ENCODE data around the gene MBD4. TPM values are rescaled to one million over a fixed set of nuclear protein-coding genes. Genes with fewer than 3 reads are reported as not detected.

Gene MBD4
- total RNA-seq, 2 experiments from 2014 or later: 46.3 to 74.6 TPM

DNA sequence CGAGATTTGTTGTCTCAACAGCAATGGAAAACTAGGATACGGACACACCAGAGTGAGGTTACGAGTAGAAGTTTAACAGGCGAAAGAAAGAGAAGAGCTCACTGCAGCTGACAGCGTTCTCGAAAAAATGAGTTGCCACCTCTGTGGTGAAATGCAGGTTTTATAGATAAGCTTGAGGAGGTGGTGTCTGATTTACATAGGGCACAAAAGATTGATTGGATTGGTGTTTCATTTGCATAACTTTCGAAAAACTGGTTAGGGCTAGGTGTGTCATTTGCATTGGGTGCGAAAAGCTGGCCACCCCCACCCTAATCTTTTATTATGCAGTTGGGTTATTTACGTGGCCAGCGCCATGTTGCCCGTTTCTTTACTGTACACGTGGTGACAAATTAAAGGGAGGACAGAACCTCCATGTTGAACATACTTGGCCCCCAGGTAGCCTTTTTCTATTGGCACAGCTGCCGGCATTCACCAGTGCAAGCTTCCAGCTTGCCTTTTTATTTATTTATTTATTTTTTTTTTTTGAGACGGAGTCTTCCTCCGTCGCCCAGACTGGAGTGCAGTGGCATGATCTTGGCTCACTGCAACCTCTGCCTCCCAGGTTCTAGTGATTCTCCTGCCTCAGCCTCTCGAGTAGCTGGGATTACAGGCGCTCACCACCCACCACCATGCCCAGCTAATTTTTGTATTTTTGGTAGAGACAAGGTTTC, 8.6 kb upstream of the MBD4 start:
- Histone ChIP-seq H3K4me1 (ENCODE audit: insufficient read depth, low read length, poor library complexity, severe bottlenecking) (no peaks in the 10 kb centered on the region), H3K79me2 (ENCODE audit: insufficient read depth, low read depth, low read length) (no peaks in the 10 kb centered on the region), H3K4me3 (ENCODE audit: low read depth, low read length, poor library complexity, severe bottlenecking) (no peak overlapping the region), H3K27ac (ENCODE audit: low read depth, low read length, poor library complexity, severe bottlenecking) (no peak overlapping the region), H3K4me2 (ENCODE audit: low read length) (no peak overlapping the region), H2AFZ (ENCODE audit: low read length) (no peak overlapping the region), H3K36me3 (ENCODE audit: insufficient read depth, low read length) (peaks cover 16% of the 10 kb centered on the region), H3K9me2 (ENCODE audit: insufficient read depth, low read length) (no peaks in the 10 kb centered on the region), H4K20me1 (ENCODE audit: insufficient read depth, low read length) (no peaks in the 10 kb centered on the region), H3K9me3 (ENCODE audit: low read length) (no peaks in the 10 kb centered on the region)
- no TSS peak for BruUV-seq (replicated peaks)
- DNase-seq (ENCODE audit: low spot score): no peak
- CTCF ChIA-PET (ENCODE audit: unreplicated experiment): no interaction called here
- intact Hi-C loops (cut with micrococcal nuclease; ENCODE audit: unreplicated experiment): loop anchor here (10.0 kb wide), 1 partner anchor 446 kb away; the partner anchor contains the start of gene TMCC1
- no peak for TF ChIP-seq EZH2phosphoT487 (IDR thresholded peaks at IDR 0.05; ENCODE audit: borderline replicate concordance, low read depth, low read length)
- TF ChIP-seq, protein P1, sequence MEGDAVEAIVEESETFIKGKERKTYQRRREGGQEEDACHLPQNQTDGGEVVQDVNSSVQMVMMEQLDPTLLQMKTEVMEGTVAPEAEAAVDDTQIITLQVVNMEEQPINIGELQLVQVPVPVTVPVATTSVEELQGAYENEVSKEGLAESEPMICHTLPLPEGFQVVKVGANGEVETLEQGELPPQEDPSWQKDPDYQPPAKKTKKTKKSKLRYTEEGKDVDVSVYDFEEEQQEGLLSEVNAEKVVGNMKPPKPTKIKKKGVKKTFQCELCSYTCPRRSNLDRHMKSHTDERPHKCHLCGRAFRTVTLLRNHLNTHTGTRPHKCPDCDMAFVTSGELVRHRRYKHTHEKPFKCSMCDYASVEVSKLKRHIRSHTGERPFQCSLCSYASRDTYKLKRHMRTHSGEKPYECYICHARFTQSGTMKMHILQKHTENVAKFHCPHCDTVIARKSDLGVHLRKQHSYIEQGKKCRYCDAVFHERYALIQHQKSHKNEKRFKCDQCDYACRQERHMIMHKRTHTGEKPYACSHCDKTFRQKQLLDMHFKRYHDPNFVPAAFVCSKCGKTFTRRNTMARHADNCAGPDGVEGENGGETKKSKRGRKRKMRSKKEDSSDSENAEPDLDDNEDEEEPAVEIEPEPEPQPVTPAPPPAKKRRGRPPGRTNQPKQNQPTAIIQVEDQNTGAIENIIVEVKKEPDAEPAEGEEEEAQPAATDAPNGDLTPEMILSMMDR (conservative IDR thresholded peaks at IDR 0.05; ENCODE audit: low read length): no peak
- POLR2A ChIA-PET: interaction anchor here (1.2 to 3.7 kb wide), 2 partner anchors 8 to 78 kb away, joined by 3 to 19 read pairs; partner anchors contain the start of genes IFT122 and MBD4

DNA sequence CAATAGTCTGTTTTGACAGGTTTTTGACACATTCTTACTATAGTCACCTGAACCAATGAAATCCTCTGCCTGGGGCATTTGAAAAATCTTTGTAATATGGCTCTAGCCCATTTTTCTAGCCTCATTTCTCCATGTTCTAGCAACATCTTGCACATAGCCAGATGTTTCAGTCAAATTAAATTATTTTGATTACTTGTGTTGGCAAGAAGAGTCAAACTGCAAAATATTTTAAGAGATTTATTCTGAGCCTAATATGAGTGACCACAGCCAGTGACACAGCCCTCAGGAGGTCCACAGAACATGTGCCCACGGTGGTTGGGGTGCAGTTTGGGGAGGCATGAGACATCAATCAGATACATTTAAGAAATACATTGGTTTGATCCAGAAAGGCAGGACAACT, 7.2 kb upstream of the MBD4 start:
- Histone ChIP-seq H3K9me2 (ENCODE audit: insufficient read depth, low read length) (no peaks in the 10 kb centered on the region), H3K4me3 (ENCODE audit: low read depth, low read length, poor library complexity, severe bottlenecking) (no peak overlapping the region), H3K79me2 (ENCODE audit: insufficient read depth, low read depth, low read length) (peaks cover 3% of the 10 kb centered on the region; the same call in 1 of the 2 replicates), H3K4me2 (ENCODE audit: low read length) (no peak overlapping the region), H4K20me1 (ENCODE audit: insufficient read depth, low read length) (no peaks in the 10 kb centered on the region), H3K9me3 (ENCODE audit: low read length) (no peaks in the 10 kb centered on the region), H3K27ac (ENCODE audit: low read depth, low read length, poor library complexity, severe bottlenecking) (no peak overlapping the region), H3K36me3 (ENCODE audit: insufficient read depth, low read length) (peaks cover 4% of the 10 kb centered on the region; the same call in 1 of the 2 replicates), H3K4me1 (ENCODE audit: insufficient read depth, low read length, poor library complexity, severe bottlenecking) (peaks cover 8% of the 10 kb centered on the region), H2AFZ (ENCODE audit: low read length) (no peak overlapping the region)
- DNase-seq (ENCODE audit: low spot score): no peak
- intact Hi-C loops (cut with micrococcal nuclease; ENCODE audit: unreplicated experiment): loop anchor here (10.0 kb wide), 1 partner anchor 448 kb away; the partner anchor contains the start of gene TMCC1
- ChIA-PET CTCF (ENCODE audit: unreplicated experiment) (no interaction called here), POLR2A (no interaction called here)
- no TSS peak for BruUV-seq (replicated peaks)
- TF ChIP-seq, protein P1 (conservative IDR thresholded peaks at IDR 0.05; ENCODE audit: low read length): no peak
- no peak for TF ChIP-seq EZH2phosphoT487 (IDR thresholded peaks at IDR 0.05; ENCODE audit: borderline replicate concordance, low read depth, low read length)

DNA sequence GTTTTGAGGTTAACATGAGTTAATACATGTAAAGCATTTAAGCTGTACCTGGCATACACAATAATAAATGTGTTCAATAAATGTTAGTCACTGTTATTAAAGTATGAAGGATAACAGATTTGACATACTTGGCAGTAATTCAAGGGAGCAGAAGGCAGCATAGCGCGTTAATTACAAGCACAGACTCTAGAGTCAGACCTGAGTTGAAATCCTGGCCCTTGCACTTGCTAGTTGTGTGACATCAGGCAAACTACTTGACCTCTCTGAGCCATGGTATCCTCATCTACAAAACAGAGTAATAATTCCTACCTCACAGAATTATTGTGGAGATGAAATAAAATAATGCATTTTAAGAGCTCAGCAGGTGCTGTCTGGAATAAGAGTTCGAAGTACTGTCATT, 5.7 kb upstream of the MBD4 start:
- POLR2A ChIA-PET: interaction anchor here (1.0 kb wide), 2 partner anchors 10 kb away, joined by 3 read pairs; no protein-coding TSS in a partner anchor

More for the DNA sequence above, 5.7 kb upstream of the MBD4 start:
- Histone ChIP-seq H3K36me3 (ENCODE audit: insufficient read depth, low read length) (no peaks in the 10 kb centered on the region), H3K27ac (ENCODE audit: low read depth, low read length, poor library complexity, severe bottlenecking) (no peak overlapping the region), H3K4me1 (ENCODE audit: insufficient read depth, low read length, poor library complexity, severe bottlenecking) (peaks cover 18% of the 10 kb centered on the region), H3K79me2 (ENCODE audit: insufficient read depth, low read depth, low read length) (peaks cover 17% of the 10 kb centered on the region; the same call in 1 of the 2 replicates), H3K9me2 (ENCODE audit: insufficient read depth, low read length) (no peaks in the 10 kb centered on the region), H3K4me3 (ENCODE audit: low read depth, low read length, poor library complexity, severe bottlenecking) (no peak overlapping the region), H3K4me2 (ENCODE audit: low read length) (no peak overlapping the region), H3K9me3 (ENCODE audit: low read length) (no peaks in the 10 kb centered on the region), H4K20me1 (ENCODE audit: insufficient read depth, low read length) (no peaks in the 10 kb centered on the region), H2AFZ (ENCODE audit: low read length) (no peak overlapping the region)
- no peak for DNase-seq (ENCODE audit: low spot score)
- CTCF ChIA-PET (ENCODE audit: unreplicated experiment): interaction anchor here (0.6 kb wide), 1 partner anchor 642 kb away, joined by 3 read pairs; no protein-coding TSS in a partner anchor
- intact Hi-C loops (cut with micrococcal nuclease; ENCODE audit: unreplicated experiment): loop anchor here (10.0 kb wide), 1 partner anchor 449 kb away; the partner anchor contains the start of gene TMCC1
- TF ChIP-seq, protein P1 (conservative IDR thresholded peaks at IDR 0.05; ENCODE audit: low read length): no peak
- TF ChIP-seq EZH2phosphoT487 (IDR thresholded peaks at IDR 0.05; ENCODE audit: borderline replicate concordance, low read depth, low read length): no peak
- no TSS peak for BruUV-seq (replicated peaks)
